GM23338 (cell line): ENCODE measurements around the gene TSFM. TPM values are rescaled to one million over a fixed set of nuclear protein-coding genes. Genes with fewer than 3 reads are reported as not detected.

Source experiments
- ATAC-seq: fragments of 200-7000 bp; cut with Tn5 transposase; 3 replicates; pipeline ENCODE4 v1.9.1; 2020
- DNase-seq: peaks from one replicate; pipeline ENCODE4 v3.0.0-alpha.2; 2015; ENCODE audit warnings: low spot score
- H2AFZ ChIP-seq: fragments of 200-600 bp; sonication (generic); 2 replicates; pipeline ENCODE4 v1.8.0; 2016; ENCODE audit warnings: antibody characterized with exemption, mild to moderate bottlenecking, moderate library complexity
- H3F3A ChIP-seq: fragments of 200-600 bp; sonication (generic); replicated peaks from 2 replicates; pipeline ENCODE4 v1.8.0; 2017; ENCODE audit warnings: antibody characterized with exemption, mixed run types, low read depth
- H3K27ac ChIP-seq: fragments of 200-600 bp; sonication (generic); 2 replicates; pipeline ENCODE4 v1.6.1; 2016; ENCODE audit warnings: low read depth
- H3K27me3 ChIP-seq: fragments of 200-600 bp; sonication (generic); 2 replicates; pipeline ENCODE4 v1.8.0; 2016; ENCODE audit warnings: mild to moderate bottlenecking, mixed run types, moderate library complexity; ENCODE audit not compliant: insufficient read depth
- H3K36me3 ChIP-seq: fragments of 200-600 bp; sonication (generic); 2 replicates; pipeline ENCODE4 v1.8.0; 2016; ENCODE audit warnings: mild to moderate bottlenecking; ENCODE audit not compliant: insufficient read depth
- H3K4me1 ChIP-seq: fragments of 200-600 bp; sonication (generic); 2 replicates; pipeline ENCODE4 v1.8.0; 2016; ENCODE audit warnings: mild to moderate bottlenecking, moderate library complexity; ENCODE audit not compliant: insufficient read depth
- H3K4me2 ChIP-seq: fragments of 200-600 bp; sonication (generic); 2 replicates; pipeline ENCODE4 v1.7.1; 2017; ENCODE audit warnings: mixed run types
- H3K4me3 ChIP-seq: fragments of 200-600 bp; sonication (generic); 2 replicates; pipeline ENCODE4 v1.6.1; 2016; ENCODE audit warnings: mixed run types
- H3K79me2 ChIP-seq: fragments of 200-600 bp; sonication (generic); replicated peaks from 2 replicates; pipeline ENCODE4 v1.8.0; 2017; ENCODE audit warnings: mild to moderate bottlenecking; ENCODE audit not compliant: insufficient read depth
- H3K9me2 ChIP-seq: fragments of 200-600 bp; sonication (generic); 2 replicates; pipeline ENCODE4 v1.8.0; 2017; ENCODE audit not compliant: insufficient read depth
- H4K20me1 ChIP-seq: fragments of 200-600 bp; sonication (generic); replicated peaks from 2 replicates; pipeline ENCODE4 v1.8.0; 2017; ENCODE audit warnings: mild to moderate bottlenecking; ENCODE audit not compliant: insufficient read depth
- H3K27ac Mint-ChIP-seq: 2 replicates; pipeline ENCODE4 v1.8.0; 2020; ENCODE audit warnings: inconsistent platforms, mild to moderate bottlenecking, moderate library complexity, mixed read lengths
- H3K27me3 Mint-ChIP-seq: 3 replicates; pipeline ENCODE4 v1.8.0; 2022; ENCODE audit warnings: low read depth, mild to moderate bottlenecking, moderate library complexity, mixed read lengths, inconsistent platforms; ENCODE audit not compliant: insufficient read depth, poor library complexity
- H3K36me3 Mint-ChIP-seq: 3 replicates; pipeline ENCODE4 v1.8.0; 2021; ENCODE audit warnings: low read depth, mild to moderate bottlenecking, inconsistent platforms, moderate library complexity, mixed read lengths
- H3K4me1 Mint-ChIP-seq: 3 replicates; pipeline ENCODE4 v1.8.0; 2020; ENCODE audit warnings: mild to moderate bottlenecking, inconsistent platforms, mixed read lengths
- H3K4me3 Mint-ChIP-seq: 3 replicates; pipeline ENCODE4 v1.8.0; 2021; ENCODE audit warnings: moderate library complexity, mild to moderate bottlenecking, inconsistent platforms, mixed read lengths
- H3K9me3 Mint-ChIP-seq: 3 replicates; pipeline ENCODE4 v1.8.0; 2020; ENCODE audit warnings: moderate library complexity, mild to moderate bottlenecking, inconsistent platforms, mixed read lengths
- STAT1 ChIP-seq: IDR thresholded peaks from one replicate; pipeline ENCODE4 v1.6.1; 2016; ENCODE audit warnings: antibody characterized with exemption; ENCODE audit not compliant: unreplicated experiment
- ZNF114 ChIP-seq: fragments of 250-450 bp; sonication (Bioruptor Pico); IDR thresholded peaks from 2 replicates; pipeline ENCODE4 v1.5.0; 2020; ENCODE audit warnings: mild to moderate bottlenecking, moderate library complexity
- ZNF331 ChIP-seq: fragments of 250-450 bp; sonication (Bioruptor Pico); IDR thresholded peaks from 2 replicates; pipeline ENCODE4 v1.5.0; 2020; ENCODE audit warnings: low read depth, mild to moderate bottlenecking, moderate library complexity
- ZNF462 ChIP-seq: fragments of 250-450 bp; sonication (Bioruptor Pico); IDR thresholded peaks from 2 replicates; pipeline ENCODE4 v1.5.0; 2020; ENCODE audit warnings: mild to moderate bottlenecking, moderate library complexity
- polyA plus RNA-seq: library from polyadenylated mRNA; unstranded; fragments of >200 nt; fragmentation: Nextera tagmentation; extraction: Ambion mirVana; gene quantifications from 2 replicates; pipeline ENCODE4 v1.2.1, GENCODE V29; 2016
- total RNA-seq: library from RNA; depleted of rRNA; stranded (reverse); fragments of >200 nt; shearing (Covaris generic); gene quantifications from 2 replicates; pipeline ENCODE4 v1.2.3, GENCODE V29; 2014

TSFM gene
- total and polyA plus RNA-seq, 2 experiments from 2014 or later, result 29.5 to 43.1 TPM

- Histone ChIP-seq H3K27me3 (no peaks in the 10 kb centered on the region), H3K79me2 (peaks cover 28% of the 10 kb centered on the region), H3K4me3 (no peak overlapping the region), H3K9me2 (no peaks in the 10 kb centered on the region), H3K4me2 (no peak overlapping the region), H3K27ac (no peak overlapping the region), H3F3A (no peaks in the 10 kb centered on the region), H4K20me1 (peaks cover 18% of the 10 kb centered on the region), H3K36me3 (peaks cover 40% of the 10 kb centered on the region), H3K4me1 (no peaks in the 10 kb centered on the region), H2AFZ (no peak overlapping the region)
- H3K36me3 Mint-ChIP-seq, result peaks cover 78% of the 10 kb centered on the region
- no peaks in the 10 kb centered on the region for H3K9me3 Mint-ChIP-seq
- H3K27ac Mint-ChIP-seq, result no peak overlapping the region
- TF ChIP-seq ZNF462 (CRISPR knock-in tag) (no peak), STAT1 (no peak), ZNF114 (no peak), ZNF331 (no peak)
- no peak overlapping the region for H3K4me3 Mint-ChIP-seq
- ATAC-seq (no peak), DNase-seq (no peak)
- H3K4me1 Mint-ChIP-seq, result peaks cover 9% of the 10 kb centered on the region
- H3K27me3 Mint-ChIP-seq, result peaks cover 6% of the 10 kb centered on the region
Observed at GRCh38 chr12:57826400-57826799, 43.8 kb downstream of the TSFM start.

DNA sequence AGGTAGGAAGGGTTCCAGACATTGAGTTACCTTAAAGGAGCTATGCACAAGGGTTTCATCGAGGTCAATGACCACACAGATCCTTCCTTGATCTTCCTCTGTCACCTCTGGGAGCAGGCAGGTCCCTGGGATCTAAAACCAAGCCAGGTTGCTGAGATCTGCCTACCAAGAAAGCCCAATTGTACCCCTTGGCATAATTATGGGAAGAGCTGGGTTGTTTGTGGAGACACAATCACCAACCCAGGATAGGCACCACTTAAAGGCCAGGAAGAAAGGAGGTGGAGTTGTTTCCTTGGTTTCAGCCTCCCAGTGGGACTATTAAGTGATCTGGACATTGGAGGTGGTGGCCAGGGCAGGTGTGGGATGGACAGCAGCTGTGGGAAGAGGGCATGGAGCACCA, 44.4 kb downstream of the TSFM start:
- Mint-ChIP-seq H3K4me1 (peaks cover 13% of the 10 kb centered on the region), H3K4me3 (no peak overlapping the region), H3K36me3 (peaks cover 74% of the 10 kb centered on the region), H3K27me3 (peaks cover 8% of the 10 kb centered on the region), H3K9me3 (no peaks in the 10 kb centered on the region), H3K27ac (no peak overlapping the region)
- Histone ChIP-seq H3K4me1 (0 out of 2 replicates have a peak, but pooled peaks cover 5% of the 10 kb centered on the region), H3K27ac (no peak overlapping the region), H2AFZ (no peak overlapping the region), H3K27me3 (no peaks in the 10 kb centered on the region), H3K79me2 (peaks cover 33% of the 10 kb centered on the region), H4K20me1 (peaks cover 18% of the 10 kb centered on the region), H3K4me2 (no peak overlapping the region), H3K9me2 (no peaks in the 10 kb centered on the region), H3F3A (peaks cover 4% of the 10 kb centered on the region; the same call in 1 of the 2 replicates), H3K36me3 (peaks cover 40% of the 10 kb centered on the region), H3K4me3 (no peak overlapping the region)
- ATAC-seq (no peak), DNase-seq (no peak)
- TF ChIP-seq STAT1 (no peak), ZNF462 (CRISPR knock-in tag) (no peak)
